HL-60 (cell line): ENCODE measurements around the gene ASCL4.

Source experiments
- CTCF ChIP-seq: IDR thresholded peaks from one replicate; pipeline ENCODE4 v1.5.1; 2011; ENCODE audit warnings: low read length, control low read depth, inconsistent platforms; ENCODE audit not compliant: insufficient read depth
- POLR2AphosphoS5 ChIP-seq: IDR thresholded peaks from 2 replicates; pipeline ENCODE4 v1.6.1; 2012; ENCODE audit warnings: low read depth
- REST ChIP-seq: IDR thresholded peaks from 2 replicates; pipeline ENCODE4 v1.6.1; 2012; ENCODE audit warnings: low read depth; ENCODE audit not compliant: insufficient replicate concordance

GRCh38 chr12:107788281-107788680 lies 13.8 kb downstream of the ASCL4 start:
- TF ChIP-seq CTCF = no peak
- no peak for TF ChIP-seq POLR2AphosphoS5
- no peak for TF ChIP-seq REST
